Spleen (tissue), 7 donors: Measurements from ENCODE around the gene PDZK1IP1.

Experiments
- CTCF ChIP-seq, 11 experiments: fragments of 200-600 bp in 7 of 11; fragments of 450-650 bp in 4 of 11; sonication (generic) in 4 of 11; IDR thresholded peaks in 8 of 11; conservative IDR thresholded peaks in 3 of 11; 1 replicate in 7 of 11; 2 replicates in 4 of 11; pipeline versions ENCODE4 v1.4.0 to v1.8.0; 2016 to 2021; ENCODE audit warnings: antibody characterized with exemption in 11 of 11, inconsistent platforms in 4 of 11, mild to moderate bottlenecking in 1 of 11
- POLR2A ChIP-seq, 3 donors: fragments of 450-650 bp; IDR thresholded peaks; one replicate each; pipeline ENCODE4 v1.5.1; 2017; ENCODE audit warnings: antibody characterized with exemption in 3 of 3, mild to moderate bottlenecking in 1 of 3
- POLR2AphosphoS5 ChIP-seq, 3 donors: sonication (generic); formaldehyde crosslinking; IDR thresholded peaks; one replicate each; pipeline ENCODE4 v1.5.1; 2017; ENCODE audit warnings: antibody characterized with exemption in 3 of 3
- donor health status: DM: no; HTN: no; CAD: no; lungs with moderate emphysema.
- donor health status: DM: no; HTN: no; CAD: no.
- donor health status: DM: no; HTN: no; CAD: no.

GRCh38 chr1:47181095-47181954 lies 8.5 kb downstream of the PDZK1IP1 start:
- TF ChIP-seq CTCF (IDR thresholded peaks at IDR 0.05 in 8 of 11, conservative IDR thresholded peaks at IDR 0.05 in 3 of 11) (no peak), POLR2A (IDR thresholded peaks at IDR 0.05) (no peak), POLR2AphosphoS5 (IDR thresholded peaks at IDR 0.05) (peak in 1 of 3 donors; percentile 66)
